Activated naive CD8-positive, alpha-beta T cell treated with anti-CD3 and anti-CD28 coated beads for 36 hours (primary cell): ENCODE data around the gene SBF1. TPM values are rescaled to one million over a fixed set of nuclear protein-coding genes. Genes with fewer than 3 reads are reported as not detected.

ENCODE experiments used
- DNase-seq: peaks from one replicate; pipeline ENCODE4 v3.0.0; 2021
- H3K27ac Mint-ChIP-seq: one replicate; pipeline ENCODE4 v1.8.0; 2022; ENCODE audit warnings: mild to moderate bottlenecking, moderate library complexity, mixed read lengths
- H3K27me3 Mint-ChIP-seq: one replicate; pipeline ENCODE4 v1.8.0; 2022; ENCODE audit warnings: mild to moderate bottlenecking, mixed read lengths
- H3K36me3 Mint-ChIP-seq: one replicate; pipeline ENCODE4 v1.8.0; 2021; ENCODE audit warnings: mild to moderate bottlenecking, mixed read lengths
- H3K4me1 Mint-ChIP-seq: one replicate; pipeline ENCODE4 v1.8.0; 2021; ENCODE audit warnings: mixed read lengths
- H3K4me3 Mint-ChIP-seq: one replicate; pipeline ENCODE4 v1.8.0; 2022; ENCODE audit warnings: mild to moderate bottlenecking, moderate library complexity, mixed read lengths
- H3K9me3 Mint-ChIP-seq: one replicate; pipeline ENCODE4 v1.8.0; 2022; ENCODE audit warnings: mixed read lengths
- total RNA-seq, 2 experiments: library from RNA; stranded (reverse); gene quantifications; one replicate each; pipeline ENCODE4 v1.2.3, GENCODE V29; 2021

SBF1 gene
- total RNA-seq, 2 experiments from 2014 or later, result 101 to 102 TPM

- H3K4me1 Mint-ChIP-seq, result peaks cover 10% of the 10 kb centered on the region
- no peak overlapping the region for H3K4me3 Mint-ChIP-seq
- H3K9me3 Mint-ChIP-seq, result no peaks in the 10 kb centered on the region
- no peaks in the 10 kb centered on the region for H3K27me3 Mint-ChIP-seq
- DNase-seq, result no peak
- H3K36me3 Mint-ChIP-seq, result peaks cover 26% of the 10 kb centered on the region
- no peak overlapping the region for H3K27ac Mint-ChIP-seq
Measured at GRCh38 chr22:50516068-50516467, 41.2 kb upstream of the SBF1 start.

DNA sequence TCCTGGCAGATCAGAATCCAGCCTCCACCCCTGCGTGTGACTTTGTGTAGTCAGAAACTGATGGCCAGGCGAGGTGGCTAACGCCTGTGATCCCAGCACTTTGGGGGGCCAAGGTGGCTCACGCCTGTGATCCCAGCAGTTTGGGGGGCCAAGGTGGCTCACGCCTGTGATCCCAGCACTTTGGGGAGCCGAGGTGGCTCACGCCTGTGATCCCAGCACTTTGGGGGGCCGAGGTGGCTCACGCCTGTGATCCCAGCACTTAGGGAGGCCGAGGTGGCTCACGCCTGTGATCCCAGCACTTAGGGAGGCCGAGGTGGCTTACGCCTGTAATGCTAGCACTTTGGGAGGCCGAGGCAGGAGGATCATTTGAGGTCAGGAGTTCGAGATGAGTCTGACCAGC is 38.3 kb upstream of the SBF1 start:
- no peak for DNase-seq
- no peak overlapping the region for H3K4me3 Mint-ChIP-seq
- H3K9me3 Mint-ChIP-seq, result no peaks in the 10 kb centered on the region
- H3K4me1 Mint-ChIP-seq, result peaks cover 17% of the 10 kb centered on the region
- peaks cover 21% of the 10 kb centered on the region for H3K36me3 Mint-ChIP-seq
- no peaks in the 10 kb centered on the region for H3K27me3 Mint-ChIP-seq
- no peak overlapping the region for H3K27ac Mint-ChIP-seq

DNA sequence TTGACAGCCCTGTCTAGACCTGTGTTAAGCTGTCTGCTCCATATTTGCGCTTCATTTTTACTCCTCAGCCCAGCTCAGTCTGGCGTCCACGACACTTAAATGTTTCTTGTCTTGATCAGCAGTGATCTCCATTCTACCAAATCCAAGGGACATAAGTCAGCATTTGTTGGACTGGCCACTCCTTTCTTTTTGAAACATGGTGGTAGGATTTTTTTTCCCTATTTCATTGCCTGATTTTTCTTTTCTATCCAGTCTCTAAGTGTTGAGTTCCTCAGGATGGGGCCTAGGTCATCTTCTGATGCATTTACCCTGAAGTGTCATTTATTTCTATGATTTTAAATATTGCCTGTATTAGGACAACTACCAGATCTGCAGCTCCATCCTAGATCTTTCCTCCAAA is 34.1 kb upstream of the SBF1 start:
- Mint-ChIP-seq H3K4me3 (peak overlapping the region; percentile 86), H3K36me3 (peaks cover 14% of the 10 kb centered on the region), H3K9me3 (no peaks in the 10 kb centered on the region), H3K4me1 (peaks cover 13% of the 10 kb centered on the region), H3K27me3 (no peaks in the 10 kb centered on the region), H3K27ac (peak overlapping the region; percentile 97)
- DNase-seq, result no peak

- Mint-ChIP-seq H3K9me3 (no peaks in the 10 kb centered on the region), H3K27ac (peak within 1 kb of the TSS; percentile 97), H3K27me3 (no peaks in the 10 kb centered on the region), H3K36me3 (peaks cover 10% of the 10 kb centered on the region), H3K4me3 (peak within 1 kb of the TSS; percentile 97), H3K4me1 (peaks cover 13% of the 10 kb centered on the region)
- peak; percentile 98 for DNase-seq
Measured at GRCh38 chr22:50507991-50508884, 33.4 kb upstream of the SBF1 start, which contains the start of gene NCAPH2. NCAPH2 (plus strand) TSS chr22:50508224; CDS start chr22:50508338, 114 bp downstream.

GRCh38 chr22:50507421-50507990 is 32.7 kb upstream of the SBF1 start, which contains the start of gene LMF2:
LMF2 (minus strand) TSS chr22:50507702; CDS start chr22:50507675, 27 bp downstream.
- peaks cover 11% of the 10 kb centered on the region for H3K4me1 Mint-ChIP-seq
- no peaks in the 10 kb centered on the region for H3K9me3 Mint-ChIP-seq
- peak within 1 kb of the TSS; percentile 97 for H3K4me3 Mint-ChIP-seq
- H3K27me3 Mint-ChIP-seq, result no peaks in the 10 kb centered on the region
- peak within 1 kb of the TSS; percentile 97 for H3K27ac Mint-ChIP-seq
- DNase-seq, result peak; percentile 95
- peaks cover 10% of the 10 kb centered on the region for H3K36me3 Mint-ChIP-seq

GRCh38 chr22:50506611-50507420 is 32.0 kb upstream of the SBF1 start:
- Mint-ChIP-seq H3K9me3 (no peaks in the 10 kb centered on the region), H3K36me3 (peaks cover 7% of the 10 kb centered on the region), H3K4me1 (peaks cover 7% of the 10 kb centered on the region), H3K4me3 (peak overlapping the region; percentile 97), H3K27ac (peak overlapping the region; percentile 92), H3K27me3 (no peaks in the 10 kb centered on the region)
- DNase-seq, result no peak

GRCh38 chr22:50505776-50506610 is 31.2 kb upstream of the SBF1 start:
- no peak for DNase-seq
- Mint-ChIP-seq H3K27ac (no peak overlapping the region), H3K27me3 (no peaks in the 10 kb centered on the region), H3K9me3 (no peaks in the 10 kb centered on the region), H3K4me1 (peaks cover 7% of the 10 kb centered on the region), H3K36me3 (peaks cover 7% of the 10 kb centered on the region), H3K4me3 (peak overlapping the region; percentile 97)

GRCh38 chr22:50505276-50505775 is 30.5 kb upstream of the SBF1 start:
- peaks cover 7% of the 10 kb centered on the region for H3K4me1 Mint-ChIP-seq
- H3K36me3 Mint-ChIP-seq, result peaks cover 7% of the 10 kb centered on the region
- DNase-seq, result no peak
- H3K27ac Mint-ChIP-seq, result no peak overlapping the region
- H3K27me3 Mint-ChIP-seq, result no peaks in the 10 kb centered on the region
- no peak overlapping the region for H3K4me3 Mint-ChIP-seq
- no peaks in the 10 kb centered on the region for H3K9me3 Mint-ChIP-seq

GRCh38 chr22:50504369-50505211 is 29.8 kb upstream of the SBF1 start:
- Mint-ChIP-seq H3K36me3 (peaks cover 7% of the 10 kb centered on the region), H3K4me3 (no peak overlapping the region), H3K4me1 (peaks cover 7% of the 10 kb centered on the region), H3K27me3 (no peaks in the 10 kb centered on the region), H3K27ac (no peak overlapping the region), H3K9me3 (no peaks in the 10 kb centered on the region)
- no peak for DNase-seq

DNA sequence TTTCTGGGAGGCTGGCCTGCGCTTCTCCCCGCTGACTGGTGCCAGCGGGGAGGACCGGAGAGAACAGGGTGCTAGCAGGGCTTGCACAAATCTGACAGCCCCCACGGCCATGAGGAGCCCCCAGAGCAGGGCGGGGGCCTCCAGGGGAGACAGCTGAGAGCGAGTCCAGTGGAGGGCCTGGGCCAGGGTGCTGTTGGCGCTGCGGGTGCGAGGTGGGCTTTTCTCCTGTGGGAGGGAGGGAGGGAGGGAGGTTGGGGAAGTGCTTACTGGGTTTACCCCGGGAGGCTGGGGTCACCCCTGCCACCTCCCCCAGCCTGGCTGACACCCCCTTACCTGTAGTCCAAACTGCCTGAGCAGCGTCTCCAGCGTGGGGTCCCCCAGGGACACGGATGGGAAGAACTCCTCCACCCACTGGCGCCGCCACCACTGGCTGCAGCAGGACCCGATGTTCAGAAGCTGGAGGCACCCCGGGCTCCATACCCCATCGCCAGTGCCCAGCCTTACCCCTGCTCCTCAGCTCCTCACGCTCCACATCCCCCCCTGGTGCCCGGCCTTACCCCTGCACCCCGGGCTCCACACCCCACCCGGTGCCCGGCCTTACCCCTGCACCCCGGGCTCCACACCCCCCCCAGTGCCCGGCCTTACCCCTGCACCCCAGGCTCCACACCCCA is 28.8 kb upstream of the SBF1 start:
- Mint-ChIP-seq H3K27me3 (no peaks in the 10 kb centered on the region), H3K4me3 (no peak overlapping the region), H3K27ac (no peak overlapping the region), H3K4me1 (peaks cover 1% of the 10 kb centered on the region), H3K36me3 (peaks cover 2% of the 10 kb centered on the region), H3K9me3 (no peaks in the 10 kb centered on the region)
- no peak for DNase-seq

DNA sequence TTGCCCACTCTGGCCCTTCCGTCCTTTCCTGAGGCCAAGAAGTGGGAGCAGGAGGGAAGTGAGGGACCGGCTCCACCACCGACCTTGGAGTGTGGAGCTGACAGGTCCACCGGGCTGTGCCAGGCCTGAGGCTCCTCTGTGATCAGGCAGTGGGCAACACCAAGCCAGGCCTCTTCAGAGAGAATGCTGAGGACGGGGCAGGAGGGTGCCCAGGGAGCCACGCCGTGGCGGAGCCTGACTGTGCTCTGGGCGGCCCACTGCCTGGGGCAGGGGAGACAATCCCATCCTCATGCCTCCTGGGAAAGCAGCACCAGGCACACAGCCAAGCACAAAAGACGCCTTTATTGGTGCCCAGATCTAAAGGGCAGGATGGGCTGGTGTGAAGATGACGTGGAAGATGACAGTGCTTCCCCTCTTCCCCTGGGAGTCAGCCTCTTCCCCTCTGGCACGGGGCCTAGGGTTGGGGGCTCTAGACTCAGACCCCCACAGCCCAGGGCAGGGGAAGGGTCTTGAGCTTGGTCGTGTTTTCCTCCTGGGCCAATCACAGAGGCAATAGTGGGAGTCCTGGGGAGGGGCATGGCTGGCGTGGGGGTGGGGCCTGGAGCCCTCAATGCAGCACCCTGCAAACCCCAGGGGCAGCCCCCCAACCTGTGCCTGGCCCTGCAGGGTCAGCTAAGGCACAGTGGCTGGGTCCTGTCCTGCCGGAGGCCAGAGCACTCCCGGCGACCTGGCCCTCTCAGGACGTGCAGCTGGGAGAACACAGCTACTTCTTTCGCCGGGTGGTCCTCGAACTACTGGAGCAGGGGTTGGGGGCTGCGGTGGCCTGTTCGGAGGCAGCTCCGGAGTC is 28.0 kb upstream of the SBF1 start:
- Mint-ChIP-seq H3K36me3 (peaks cover 2% of the 10 kb centered on the region), H3K27ac (no peak overlapping the region), H3K4me3 (no peak overlapping the region), H3K4me1 (peaks cover 6% of the 10 kb centered on the region), H3K9me3 (no peaks in the 10 kb centered on the region), H3K27me3 (no peaks in the 10 kb centered on the region)
- DNase-seq, result no peak

DNA sequence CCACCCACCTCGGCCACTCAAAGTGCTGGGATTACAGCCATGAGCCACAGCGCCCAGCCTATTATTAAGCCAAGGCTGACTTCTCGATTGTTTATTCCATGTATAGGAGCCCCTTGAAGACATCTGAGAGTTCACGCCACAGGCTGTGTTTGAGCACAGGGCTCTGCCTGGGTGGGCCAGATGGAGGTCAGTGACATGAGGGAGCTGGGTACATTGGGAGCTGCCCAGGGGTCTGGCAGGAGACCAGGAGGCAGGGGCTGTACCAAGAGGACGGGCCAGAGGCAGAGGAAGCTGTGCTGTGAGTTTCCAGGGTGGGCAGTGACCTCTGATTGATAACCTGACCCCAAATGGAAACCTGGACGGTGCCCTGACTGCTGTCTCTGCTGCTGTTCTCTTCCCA is 27.3 kb upstream of the SBF1 start:
- Mint-ChIP-seq H3K36me3 (peaks cover 2% of the 10 kb centered on the region), H3K4me1 (peaks cover 6% of the 10 kb centered on the region), H3K27ac (no peak overlapping the region), H3K27me3 (no peaks in the 10 kb centered on the region), H3K4me3 (no peak overlapping the region), H3K9me3 (no peaks in the 10 kb centered on the region)
- DNase-seq, result no peak
